Breast epithelium (tissue), 4 donors: ENCODE data around the gene UBAC2. TPM values are rescaled to one million over a fixed set of nuclear protein-coding genes. Genes with fewer than 3 reads are reported as not detected.

Experiments used
- DNase-seq, 2 donors: peaks; one replicate each; pipeline ENCODE4 v3.0.0-alpha.2; 2019; ENCODE audit warnings: low spot score in 2 of 2
- H3K27ac ChIP-seq, 2 donors: fragments of 200-600 bp; sonication (generic) in 1 of 2; one replicate each; pipeline ENCODE4 v1.5.1; 2016 to 2019; ENCODE audit warnings: mild to moderate bottlenecking in 1 of 2
- H3K27me3 ChIP-seq, 2 donors: fragments of 200-600 bp; sonication (generic) in 1 of 2; one replicate each; pipeline versions ENCODE4 v1.5.1 to v1.6.0; 2017 to 2019; ENCODE audit warnings: control low read depth in 1 of 2, mild to moderate bottlenecking in 1 of 2
- H3K36me3 ChIP-seq: fragments of 200-600 bp; one replicate; pipeline ENCODE4 v1.5.1; 2019
- H3K4me1 ChIP-seq, 2 donors: fragments of 200-600 bp; sonication (generic); one replicate each; pipeline ENCODE4 v1.5.1; 2016 to 2019; ENCODE audit warnings: control low read depth in 1 of 2
- H3K4me3 ChIP-seq, 3 donors: fragments of 200-600 bp; sonication (generic); 1 replicate in 2 of 3; 2 replicates in 1 of 3; pipeline ENCODE4 v1.5.1; 2016 to 2019; ENCODE audit warnings: mild to moderate bottlenecking in 3 of 3, moderate library complexity in 2 of 3
- H3K9me3 ChIP-seq, 2 donors: fragments of 200-600 bp; sonication (generic) in 1 of 2; one replicate each; pipeline ENCODE4 v1.5.1; 2016 to 2019; ENCODE audit warnings: control low read depth in 1 of 2
- CTCF ChIP-seq, 3 donors: fragments of 450-650 bp; IDR thresholded peaks; one replicate each; pipeline ENCODE4 v1.5.1; 2016 to 2017; ENCODE audit warnings: antibody characterized with exemption in 3 of 3, mild to moderate bottlenecking in 3 of 3, moderate library complexity in 3 of 3
- POLR2A ChIP-seq: fragments of 450-650 bp; IDR thresholded peaks from one replicate; pipeline ENCODE4 v1.6.1; 2016; ENCODE audit warnings: antibody characterized with exemption, mild to moderate bottlenecking, moderate library complexity
- POLR2AphosphoS5 ChIP-seq, 3 donors: sonication (generic); formaldehyde crosslinking; IDR thresholded peaks; one replicate each; pipeline ENCODE4 v1.6.1; 2017; ENCODE audit warnings: antibody characterized with exemption in 3 of 3
- intact Hi-C: fragments of 100-400 bp; cut with DNase I; formaldehyde crosslinking; loops from one replicate; pipeline ENCODE4 v1.15.1; 2023; ENCODE audit warnings: low total_unique reads
- total RNA-seq, 3 donors: library from RNA; depleted of rRNA; stranded (reverse); fragments of >200 nt; gene quantifications; one replicate each; pipeline ENCODE4 v1.1.0, GENCODE V29; 2016

UBAC2 gene
- total RNA-seq, 3 donors from 2014 or later, result 64.6 to 72.8 (median 65.1) TPM

- Histone ChIP-seq H3K27me3 (no peaks in the 10 kb centered on the region), H3K9me3 (no peaks in the 10 kb centered on the region), H3K4me3 (peak within 1 kb of the TSS; percentile 20 to 32 (median 27)), H3K4me1 (no peaks in the 10 kb centered on the region), H3K36me3 (no peaks in the 10 kb centered on the region), H3K27ac (peak within 1 kb of the TSS; percentile 46 to 86)
- no peak for DNase-seq
- intact Hi-C loops, result no loop called here
- TF ChIP-seq POLR2A, result no peak
Observed at GRCh38 chr13:99307247-99307646, 106.6 kb downstream of the UBAC2 start, which contains the start of gene GPR183. GPR183 (minus strand) TSS chr13:99307399; CDS start chr13:99296145, 11,254 bp downstream.

- H3K36me3 ChIP-seq, result no peaks in the 10 kb centered on the region
- no peaks in the 10 kb centered on the region for H3K9me3 ChIP-seq
- no peak for DNase-seq
- TF ChIP-seq POLR2A, result no peak
- no peaks in the 10 kb centered on the region for H3K27me3 ChIP-seq
- no peaks in the 10 kb centered on the region for H3K4me1 ChIP-seq
- intact Hi-C loops, result no loop called here
- peak overlapping the region; percentile 46 to 86 for H3K27ac ChIP-seq
- no peak overlapping the region for H3K4me3 ChIP-seq
Observed at GRCh38 chr13:99307648-99308339, 107.1 kb downstream of the UBAC2 start.

GRCh38 chr13:99308471-99309087 lies 107.9 kb downstream of the UBAC2 start:
- Histone ChIP-seq H3K9me3 (no peaks in the 10 kb centered on the region), H3K36me3 (no peaks in the 10 kb centered on the region), H3K27me3 (no peaks in the 10 kb centered on the region), H3K27ac (peak overlapping the region; percentile 46 to 86), H3K4me3 (no peak overlapping the region), H3K4me1 (no peaks in the 10 kb centered on the region)
- TF ChIP-seq POLR2AphosphoS5 (IDR thresholded peaks at IDR 0.05), result no peak
- TF ChIP-seq POLR2A, result no peak
- TF ChIP-seq CTCF (IDR thresholded peaks at IDR 0.05), result no peak
- intact Hi-C loops, result no loop called here
- DNase-seq, result no peak

- no peak overlapping the region for H3K4me3 ChIP-seq
- no peaks in the 10 kb centered on the region for H3K27me3 ChIP-seq
- intact Hi-C loops, result no loop called here
Observed at GRCh38 chr13:99310382-99311031, 109.9 kb downstream of the UBAC2 start.

GRCh38 chr13:99311137-99311536 lies 110.5 kb downstream of the UBAC2 start:
- peak overlapping the region; percentile 70 to 88 for H3K27ac ChIP-seq
- no peak for TF ChIP-seq CTCF (IDR thresholded peaks at IDR 0.05)
- no peak for TF ChIP-seq POLR2AphosphoS5 (IDR thresholded peaks at IDR 0.05)
- TF ChIP-seq POLR2A, result no peak
- H3K27me3 ChIP-seq, result no peaks in the 10 kb centered on the region
- no peaks in the 10 kb centered on the region for H3K9me3 ChIP-seq
- H3K4me3 ChIP-seq, result no peak overlapping the region
- H3K4me1 ChIP-seq, result no peaks in the 10 kb centered on the region
- DNase-seq, result no peak
- no peaks in the 10 kb centered on the region for H3K36me3 ChIP-seq
- intact Hi-C loops, result no loop called here

More at GRCh38 chr13:99310382-99311031, 109.9 kb downstream of the UBAC2 start:
- H3K9me3 ChIP-seq, result no peaks in the 10 kb centered on the region
- H3K36me3 ChIP-seq, result no peaks in the 10 kb centered on the region
- DNase-seq, result no peak
- no peaks in the 10 kb centered on the region for H3K4me1 ChIP-seq
- peak overlapping the region in 1 of 2 donors; percentile 88 for H3K27ac ChIP-seq
- no peak for TF ChIP-seq POLR2A
- TF ChIP-seq CTCF (IDR thresholded peaks at IDR 0.05), result no peak
- TF ChIP-seq POLR2AphosphoS5 (IDR thresholded peaks at IDR 0.05), result no peak
